CD4-positive, alpha-beta memory T cell (primary cell): ENCODE results near the gene KCNH4. TPM values are rescaled to one million over a fixed set of nuclear protein-coding genes. Genes with fewer than 3 reads are reported as not detected.

ENCODE experiments used
- CTCF ChIA-PET: fragments of 350-600 bp; sonication (Branson Sonifier 250); formaldehyde crosslinking; loops from one replicate; lab custom pipeline; 2021; ENCODE audit warnings: inconsistent platforms; ENCODE audit not compliant: partially characterized antibody; lab: Charles Lee
- POLR2A ChIA-PET: fragments of 350-600 bp; sonication (Branson Sonifier 250); formaldehyde crosslinking; loops from one replicate; lab custom pipeline; 2021; ENCODE audit not compliant: partially characterized antibody; lab: Charles Lee
- DNase-seq, 5 donors: peaks; one replicate each; pipeline versions ENCODE4 v3.0.0 to v3.0.0-alpha.2; 2020 to 2022; ENCODE audit warnings: mixed read lengths in 1 of 5
- H3K27ac ChIP-seq: one replicate; pipeline ENCODE4 v1.7.0; 2013; ENCODE audit warnings: low read depth, low read length
- H3K27me3 ChIP-seq: 2 replicates; pipeline ENCODE4 v1.7.0; 2013; ENCODE audit warnings: mild to moderate bottlenecking, low read length, moderate library complexity; ENCODE audit not compliant: insufficient read depth
- H3K36me3 ChIP-seq: 2 replicates; pipeline ENCODE4 v1.7.0; 2013; ENCODE audit warnings: mild to moderate bottlenecking, low read length, moderate library complexity; ENCODE audit not compliant: insufficient read depth
- H3K4me1 ChIP-seq: 2 replicates; pipeline ENCODE4 v1.7.0; 2013; ENCODE audit warnings: mild to moderate bottlenecking, low read length, moderate library complexity; ENCODE audit not compliant: insufficient read depth
- H3K4me3 ChIP-seq, 2 donors: one replicate each; pipeline ENCODE4 v1.7.0; 2013; ENCODE audit warnings: low read length in 2 of 2, mild to moderate bottlenecking in 1 of 2
- H3K9me3 ChIP-seq, 2 donors: one replicate each; pipeline ENCODE4 v1.7.0; 2013; ENCODE audit warnings: low read length in 2 of 2, control low read depth in 1 of 2; ENCODE audit not compliant: control insufficient read depth in 1 of 2
- H3K27ac Mint-ChIP-seq, 7 donors: one replicate each; pipeline ENCODE4 v1.8.0; 2020 to 2021; ENCODE audit warnings: mixed read lengths in 7 of 7, mild to moderate bottlenecking in 6 of 7, inconsistent platforms in 3 of 7, moderate library complexity in 3 of 7
- H3K27me3 Mint-ChIP-seq, 2 donors: one replicate each; pipeline ENCODE4 v1.8.0; 2020 to 2021; ENCODE audit warnings: mixed read lengths in 2 of 2
- H3K36me3 Mint-ChIP-seq, 2 donors: one replicate each; pipeline ENCODE4 v1.8.0; 2020 to 2021; ENCODE audit warnings: mixed read lengths in 2 of 2, inconsistent platforms in 1 of 2, mild to moderate bottlenecking in 1 of 2
- H3K4me1 Mint-ChIP-seq, 4 donors: one replicate each; pipeline ENCODE4 v1.8.0; 2020 to 2021; ENCODE audit warnings: mixed read lengths in 4 of 4, mild to moderate bottlenecking in 1 of 4
- H3K4me3 Mint-ChIP-seq, 8 donors: one replicate each; pipeline ENCODE4 v1.8.0; 2020 to 2021; ENCODE audit warnings: mixed read lengths in 8 of 8, mild to moderate bottlenecking in 7 of 8, moderate library complexity in 6 of 8, inconsistent platforms in 3 of 8
- H3K9me3 Mint-ChIP-seq, 8 donors: one replicate each; pipeline ENCODE4 v1.8.0; 2020 to 2021; ENCODE audit warnings: mixed read lengths in 8 of 8, mild to moderate bottlenecking in 5 of 8, inconsistent platforms in 3 of 8, moderate library complexity in 1 of 8
- intact Hi-C: fragments of 100-400 bp; cut with micrococcal nuclease; formaldehyde crosslinking; loops from one replicate; pipeline ENCODE4 v1.15.1; 2023
- polyA plus RNA-seq, 2 donors: library from polyadenylated mRNA; unstranded; fragments of 300-500 nt; fragmentation: Illumina TruSeq; gene quantifications; one replicate each; pipeline ENCODE4 v1.2.3, GENCODE V29; 2021
- total RNA-seq, 2 experiments: library from RNA; stranded (reverse); gene quantifications; one replicate each; pipeline ENCODE4 v1.2.3, GENCODE V29; 2021

The KCNH4 gene
- total and polyA plus RNA-seq, 4 experiments from 2014 or later: 0.09 to 0.11 TPM; not detected in 2

- Mint-ChIP-seq H3K4me1 (peaks cover 45 to 78% (median 61%) of the 10 kb centered on the region in 4 donors), H3K27me3 (no peaks in the 10 kb centered on the region), H3K36me3 (peaks cover 10 to 54% of the 10 kb centered on the region in 2 donors), H3K27ac (peak overlapping the region in 4 of 7 donors; percentile 35 to 72 (median 56)), H3K4me3 (no peak overlapping the region), H3K9me3 (no peaks in the 10 kb centered on the region)
- H3K4me1 ChIP-seq: peaks cover 71% of the 10 kb centered on the region
- DNase-seq: no peak
- ChIA-PET POLR2A (interaction anchor here (1.0 to 1.7 kb wide), 3 partner anchors 13 to 115 kb away, joined by 3 to 5 read pairs (median 5); partner anchors contain the start of gene NKIRAS2), CTCF (interaction anchor here (0.6 kb wide), 1 partner anchor 175 kb away, joined by 3 read pairs; no protein-coding TSS in a partner anchor)
- H3K9me3 ChIP-seq: no peaks in the 10 kb centered on the region
- no peak overlapping the region for H3K4me3 ChIP-seq
- H3K27me3 ChIP-seq: no peaks in the 10 kb centered on the region
- H3K36me3 ChIP-seq: peaks cover 14% of the 10 kb centered on the region
- H3K27ac ChIP-seq: no peak overlapping the region
- intact Hi-C loops: no loop called here
Observed at GRCh38 chr17:42135151-42135550, 45.8 kb downstream of the KCNH4 start.

DNA sequence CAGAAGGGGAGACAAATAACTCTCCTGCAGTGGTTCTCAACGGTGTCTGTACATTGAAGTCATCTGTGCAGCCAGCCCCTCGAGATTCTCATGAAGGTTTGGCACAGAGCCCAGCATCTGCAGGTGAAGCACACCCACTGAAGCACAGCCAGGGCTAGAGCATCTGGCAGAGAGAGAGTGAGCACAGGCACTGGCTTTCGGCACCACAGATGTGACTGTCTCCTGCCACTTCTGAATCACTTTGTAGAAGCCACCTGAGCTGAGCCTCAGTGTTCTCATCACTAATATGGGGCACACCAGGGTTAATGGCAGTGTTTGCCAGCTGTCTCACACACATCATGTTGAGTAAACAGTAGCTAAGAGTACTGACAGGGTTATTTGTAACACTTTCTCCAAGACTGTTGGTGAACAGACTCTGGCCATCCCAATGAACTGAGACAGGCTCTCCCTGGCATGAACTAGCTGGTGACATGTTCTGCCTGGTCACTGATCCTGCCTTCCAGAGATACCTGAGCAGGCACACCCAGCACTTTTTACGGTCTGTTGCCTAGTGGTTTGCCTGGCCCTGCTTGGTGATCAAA, 47.4 kb downstream of the KCNH4 start:
- Histone ChIP-seq H3K36me3 (peaks cover 30% of the 10 kb centered on the region), H3K4me1 (peaks cover 55% of the 10 kb centered on the region), H3K27ac (peak overlapping the region; percentile 14), H3K27me3 (no peaks in the 10 kb centered on the region), H3K4me3 (no peak overlapping the region), H3K9me3 (no peaks in the 10 kb centered on the region)
- Mint-ChIP-seq H3K36me3 (peaks cover 23 to 58% of the 10 kb centered on the region in 2 donors), H3K27me3 (no peaks in the 10 kb centered on the region), H3K9me3 (no peaks in the 10 kb centered on the region), H3K4me1 (peaks cover 39 to 70% (median 53%) of the 10 kb centered on the region in 4 donors), H3K27ac (peak overlapping the region; percentile 70 to 86 (median 82)), H3K4me3 (peak overlapping the region in 4 of 8 donors; percentile 25 to 65 (median 52))
- CTCF ChIA-PET: interaction anchor here (0.9 to 1.4 kb wide), 3 partner anchors 9 to 12 kb away, joined by 3 to 4 read pairs (median 4); partner anchors contain the start of gene KAT2A
- POLR2A ChIA-PET: interaction anchor here (1.1 to 1.7 kb wide), 3 partner anchors 21 to 114 kb away, joined by 3 to 5 read pairs (median 4); partner anchors contain the start of genes DHX58 and NKIRAS2
- intact Hi-C loops: no loop called here
- DNase-seq: no peak

DNA sequence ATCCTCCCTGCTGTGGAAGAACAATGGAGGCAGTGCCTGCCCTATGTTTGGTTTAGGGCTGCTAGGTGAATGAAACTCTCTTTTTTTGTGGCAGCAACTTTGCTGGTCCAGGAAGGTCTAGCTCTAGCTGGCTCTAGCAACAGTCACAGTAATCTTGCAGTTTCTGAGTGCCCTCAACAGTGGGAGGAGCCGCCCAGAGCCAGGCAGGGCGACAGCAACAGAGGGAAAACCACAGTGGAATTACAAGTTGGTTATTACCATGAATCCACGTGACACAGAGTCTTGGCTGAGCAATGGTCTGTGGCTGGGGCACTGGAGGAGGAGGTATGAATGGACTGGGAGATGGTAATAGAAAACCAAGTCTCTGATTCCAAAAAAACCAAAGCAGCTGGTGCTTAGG, 48.0 kb downstream of the KCNH4 start:
- H3K9me3 Mint-ChIP-seq: no peaks in the 10 kb centered on the region
- ChIA-PET CTCF (interaction anchor here (1.1 to 1.4 kb wide), 3 partner anchors 10 to 171 kb away, joined by 4 read pairs; no protein-coding TSS in a partner anchor), POLR2A (interaction anchor here (1.5 kb wide), 1 partner anchor 21 kb away, joined by 4 read pairs; the partner anchor contains the start of gene DHX58)
- peaks cover 28 to 60% of the 10 kb centered on the region in 2 donors for H3K36me3 Mint-ChIP-seq
- no peaks in the 10 kb centered on the region for H3K27me3 ChIP-seq
- no peak overlapping the region for H3K4me3 ChIP-seq
- H3K27ac ChIP-seq: peak overlapping the region; percentile 12
- H3K4me3 Mint-ChIP-seq: peak overlapping the region in 6 of 8 donors; percentile 4 to 65 (median 50)
- intact Hi-C loops: no loop called here
- no peaks in the 10 kb centered on the region for H3K27me3 Mint-ChIP-seq
- no peaks in the 10 kb centered on the region for H3K9me3 ChIP-seq
- peaks cover 36 to 64% (median 48%) of the 10 kb centered on the region in 4 donors for H3K4me1 Mint-ChIP-seq
- H3K36me3 ChIP-seq: peaks cover 36% of the 10 kb centered on the region
- DNase-seq: peak in 1 of 5 donors; percentile 47
- peaks cover 53% of the 10 kb centered on the region for H3K4me1 ChIP-seq
- peak overlapping the region; percentile 70 to 91 (median 83) for H3K27ac Mint-ChIP-seq

GRCh38 chr17:42131981-42132432, 48.9 kb downstream of the KCNH4 start:
- POLR2A ChIA-PET: interaction anchor here (1.5 kb wide), 1 partner anchor 20 kb away, joined by 4 read pairs; the partner anchor contains the start of gene DHX58

GRCh38 chr17:42131232-42131631, 49.7 kb downstream of the KCNH4 start:
- CTCF ChIA-PET: interaction anchor here (2.5 kb wide), 1 partner anchor 50 kb away, joined by 7 read pairs; the partner anchor contains the start of gene KCNH4
- Histone ChIP-seq H3K4me1 (peaks cover 45% of the 10 kb centered on the region), H3K27me3 (no peaks in the 10 kb centered on the region), H3K4me3 (no peak overlapping the region), H3K36me3 (peaks cover 46% of the 10 kb centered on the region), H3K9me3 (no peaks in the 10 kb centered on the region), H3K27ac (no peak overlapping the region)
- no peaks in the 10 kb centered on the region for H3K27me3 Mint-ChIP-seq
- no peak for DNase-seq
- peaks cover 38 to 66% of the 10 kb centered on the region in 2 donors for H3K36me3 Mint-ChIP-seq
- H3K4me1 Mint-ChIP-seq: peaks cover 33 to 52% (median 41%) of the 10 kb centered on the region in 4 donors
- POLR2A ChIA-PET: interaction anchor here (1.4 kb wide), 1 partner anchor 13 kb away, joined by 3 read pairs; no protein-coding TSS in a partner anchor
- H3K9me3 Mint-ChIP-seq: no peaks in the 10 kb centered on the region
- intact Hi-C loops: no loop called here
- H3K27ac Mint-ChIP-seq: peak overlapping the region; percentile 13 to 90 (median 76)
- no peak overlapping the region for H3K4me3 Mint-ChIP-seq

More at GRCh38 chr17:42131981-42132432, 48.9 kb downstream of the KCNH4 start:
- H3K36me3 Mint-ChIP-seq: peaks cover 33 to 65% of the 10 kb centered on the region in 2 donors
- H3K27ac ChIP-seq: no peak overlapping the region
- no peaks in the 10 kb centered on the region for H3K27me3 Mint-ChIP-seq
- CTCF ChIA-PET: interaction anchor here (1.1 to 2.5 kb wide), 3 partner anchors 50 to 170 kb away, joined by 4 to 7 read pairs (median 4); partner anchors contain the start of gene KCNH4
- peaks cover 42% of the 10 kb centered on the region for H3K36me3 ChIP-seq
- intact Hi-C loops: no loop called here
- peaks cover 53% of the 10 kb centered on the region for H3K4me1 ChIP-seq
- peak overlapping the region; percentile 68 to 91 (median 82) for H3K27ac Mint-ChIP-seq
- no peaks in the 10 kb centered on the region for H3K9me3 ChIP-seq
- H3K27me3 ChIP-seq: no peaks in the 10 kb centered on the region
- peaks cover 36 to 59% (median 45%) of the 10 kb centered on the region in 4 donors for H3K4me1 Mint-ChIP-seq
- H3K9me3 Mint-ChIP-seq: no peaks in the 10 kb centered on the region
- no peak overlapping the region for H3K4me3 ChIP-seq
- no peak overlapping the region for H3K4me3 Mint-ChIP-seq
- no peak for DNase-seq

DNA sequence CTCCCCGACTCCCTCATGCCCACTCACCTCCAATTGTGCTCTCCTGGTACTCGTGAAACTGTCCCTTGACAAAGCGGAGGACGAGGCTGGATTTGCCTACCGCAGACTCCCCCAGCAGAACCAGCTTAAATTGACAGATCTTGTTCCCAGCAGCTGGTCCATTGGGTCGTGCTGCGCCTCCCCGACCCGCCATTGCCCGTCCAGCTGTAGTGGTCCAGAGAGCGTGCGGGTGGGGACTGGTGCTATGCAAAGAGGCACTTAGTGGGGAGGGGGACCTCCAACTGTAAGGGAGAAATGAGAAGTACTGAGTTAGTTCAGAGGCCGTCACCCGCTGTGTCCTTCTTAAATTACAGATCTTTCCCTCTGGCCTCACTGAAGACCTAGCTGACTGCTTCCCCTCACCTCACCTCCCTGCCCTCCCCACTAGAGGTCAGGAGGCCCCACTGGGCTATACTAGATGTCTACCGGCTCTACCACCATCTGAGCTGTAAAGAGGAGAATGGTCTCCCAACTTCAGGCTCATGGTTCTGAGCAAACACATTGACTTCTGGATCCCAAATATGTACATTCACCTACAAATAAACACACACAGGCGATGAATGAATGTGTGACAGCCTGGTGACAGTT, 50.5 kb downstream of the KCNH4 start:
- H3K36me3 Mint-ChIP-seq: peaks cover 46 to 67% of the 10 kb centered on the region in 2 donors
- H3K27me3 ChIP-seq: no peaks in the 10 kb centered on the region
- POLR2A ChIA-PET: interaction anchor here (1.4 kb wide), 1 partner anchor 13 kb away, joined by 3 read pairs; no protein-coding TSS in a partner anchor
- peaks cover 37% of the 10 kb centered on the region for H3K4me1 ChIP-seq
- H3K27ac ChIP-seq: no peak overlapping the region
- no peak overlapping the region for H3K4me3 Mint-ChIP-seq
- H3K9me3 ChIP-seq: no peaks in the 10 kb centered on the region
- no peaks in the 10 kb centered on the region for H3K27me3 Mint-ChIP-seq
- no peak overlapping the region for H3K4me3 ChIP-seq
- peaks cover 26 to 44% (median 33%) of the 10 kb centered on the region in 4 donors for H3K4me1 Mint-ChIP-seq
- intact Hi-C loops: no loop called here
- DNase-seq: no peak
- H3K36me3 ChIP-seq: peaks cover 53% of the 10 kb centered on the region
- H3K9me3 Mint-ChIP-seq: no peaks in the 10 kb centered on the region
- peak overlapping the region in 5 of 7 donors; percentile 33 to 87 (median 68) for H3K27ac Mint-ChIP-seq
- CTCF ChIA-PET: interaction anchor here (2.5 kb wide), 1 partner anchor 51 kb away, joined by 7 read pairs; the partner anchor contains the start of gene KCNH4
